GM12878 (cell line): ENCODE measurements around the gene SLC47A2. TPM values are rescaled to one million over a fixed set of nuclear protein-coding genes. Genes with fewer than 3 reads are reported as not detected.

ENCODE experiments used
- ATAC-seq: fragments of 200-7000 bp; cut with Tn5 transposase; 3 replicates; pipeline ENCODE4 v1.9.1; 2020; ENCODE audit warnings: mild to moderate bottlenecking, moderate library complexity
- BruUV-seq: library from RNA; stranded (reverse); fragments of 400-500 nt; replicated peaks from 2 replicates; lab custom pipeline; 2021; lab: Mats Ljungman, UMichigan
- CTCF ChIA-PET: fragments of 300-600 bp; sonication (Branson Sonifier 250); formaldehyde crosslinking; extraction: SDS; loops from one replicate; lab custom pipeline; 2021; ENCODE audit warnings: inconsistent platforms; lab: Yijun Ruan, JAX
- POLR2A ChIA-PET: fragments of 350-600 bp; formaldehyde crosslinking; extraction: SDS; loops from one replicate; lab custom pipeline; 2021; ENCODE audit warnings: inconsistent platforms; lab: Charles Lee
- RAD21 ChIA-PET: fragments of 300-600 bp; sonication (Branson Sonifier 250); formaldehyde crosslinking; loops from one replicate; lab custom pipeline; 2023; ENCODE audit warnings: antibody characterized with exemption; ENCODE audit not compliant: unreplicated experiment; lab: Charles Lee
- SMC1A ChIA-PET: fragments of 300-600 bp; sonication (Branson Sonifier 250); formaldehyde crosslinking; loops from one replicate; lab custom pipeline; 2023; ENCODE audit not compliant: unreplicated experiment, uncharacterized antibody; lab: Charles Lee
- DNase-seq: peaks from one replicate; pipeline ENCODE4 v3.0.0-alpha.2; 2011; ENCODE audit warnings: low read depth, low spot score
- FAIRE-seq: peaks from 3 replicates; lab custom pipeline; 2011; peaks lifted over from hg19 to GRCh38; lab: Jason Lieb, UNC
- H2AFZ ChIP-seq: 2 replicates; pipeline ENCODE4 v1.6.0; 2011; ENCODE audit warnings: low read depth, low read length, control low read depth; ENCODE audit not compliant: control insufficient read depth
- H3K27ac ChIP-seq: 2 replicates; pipeline ENCODE4 v1.5.1; 2011; ENCODE audit warnings: control low read depth; ENCODE audit not compliant: control insufficient read depth, insufficient read depth
- H3K27me3 ChIP-seq, 2 experiments: replicated peaks in 1 of 2; 2 replicates each; pipeline versions ENCODE4 v1.6.0 to v1.6.1; 2011; ENCODE audit warnings: low read length in 1 of 2; ENCODE audit not compliant: control insufficient read depth in 2 of 2, insufficient read depth in 2 of 2
- H3K36me3 ChIP-seq, 2 experiments: 2 replicates each; pipeline ENCODE4 v1.5.1; 2011; ENCODE audit warnings: low read length in 1 of 2; ENCODE audit not compliant: control insufficient read depth in 2 of 2, insufficient read depth in 2 of 2
- H3K4me1 ChIP-seq: 2 replicates; pipeline ENCODE4 v1.6.1; 2011; ENCODE audit warnings: mild to moderate bottlenecking, low read length, moderate library complexity, mixed read lengths; ENCODE audit not compliant: control insufficient read depth, insufficient read depth
- H3K4me2 ChIP-seq: 2 replicates; pipeline ENCODE4 v1.6.0; 2011; ENCODE audit warnings: control low read depth; ENCODE audit not compliant: control insufficient read depth, insufficient read depth
- H3K4me3 ChIP-seq: fragments of 200-600 bp; sonication (generic); 2 replicates; pipeline ENCODE4 v1.5.1; 2016
- H3K79me2 ChIP-seq: 2 replicates; pipeline ENCODE4 v1.6.0; 2011; ENCODE audit warnings: low read length; ENCODE audit not compliant: control insufficient read depth, insufficient read depth
- H3K9ac ChIP-seq: 2 replicates; pipeline ENCODE4 v1.8.0; 2011; ENCODE audit warnings: low read length, control low read depth, mixed read lengths; ENCODE audit not compliant: control insufficient read depth, insufficient read depth
- H3K9me3 ChIP-seq: replicated peaks from 3 replicates; pipeline ENCODE4 v1.5.1; 2011; ENCODE audit warnings: mild to moderate bottlenecking, low read length; ENCODE audit not compliant: control insufficient read depth, insufficient read depth
- H4K20me1 ChIP-seq: 2 replicates; pipeline ENCODE4 v1.6.0; 2011; ENCODE audit not compliant: control insufficient read depth, insufficient read depth
- EED ChIP-seq: sonication (generic); IDR thresholded peaks from 2 replicates; pipeline ENCODE4 v1.6.1; 2016; ENCODE audit warnings: antibody characterized with exemption, low read depth
- HDAC2 ChIP-seq: fragments of 200-600 bp; sonication (generic); IDR thresholded peaks from 2 replicates; pipeline ENCODE4 v1.6.1; 2017
- NFIC ChIP-seq: IDR thresholded peaks from 2 replicates; pipeline ENCODE4 v1.6.1; 2012; ENCODE audit warnings: low read depth, mild to moderate bottlenecking, inconsistent platforms, low read length, moderate library complexity
- RAD51 ChIP-seq: fragments of 450-650 bp; IDR thresholded peaks from 2 replicates; pipeline ENCODE4 v1.6.1; 2016; ENCODE audit warnings: moderate library complexity, mild to moderate bottlenecking, inconsistent platforms
- SPI1 ChIP-seq: IDR thresholded peaks from 2 replicates; pipeline ENCODE4 v1.6.1; 2011; ENCODE audit warnings: low read depth, mild to moderate bottlenecking, low read length, moderate library complexity, borderline replicate concordance; ENCODE audit not compliant: insufficient read depth
- SREBF2 ChIP-seq: IDR thresholded peaks from 2 replicates; pipeline ENCODE4 v1.6.1; 2012; ENCODE audit warnings: mild to moderate bottlenecking, low read length
- ZBED1 ChIP-seq: IDR thresholded peaks from 2 replicates; pipeline ENCODE4 v1.6.1; 2016; ENCODE audit warnings: borderline replicate concordance
- WGBS: methylation state at CpG from one replicate; pipeline ENCODE4 v1.1.6; 2016; ENCODE audit warnings: low lambda C conversion rate; ENCODE audit not compliant: insufficient replicate concordance, insufficient coverage; ENCODE audit errors: missing lambda C conversion rate; 5-methylcytosine and 5-hydroxymethylcytosine counted together
- in situ Hi-C: fragments of 300-500 bp; cut with MboI; formaldehyde crosslinking; loops from 9 replicates; pipeline ENCODE4 v1.14.3; 2018; ENCODE audit warnings: mixed read lengths
- intact Hi-C: fragments of 100-400 bp; cut with micrococcal nuclease; formaldehyde crosslinking; loops from one replicate; pipeline ENCODE4 v1.14.2; 2022; ENCODE audit not compliant: unreplicated experiment
- polyA plus RNA-seq, 11 experiments: library from polyadenylated mRNA; depleted of rRNA in 4 of 11; unstranded in 6 of 11; stranded (reverse) in 5 of 11; fragments of >200 nt; fragmentation: Nextera tagmentation in 4 of 11; fragmentation: Illumina TruSeq in 1 of 11; extraction: Ambion mirVana in 4 of 11; extraction: Trizol in 1 of 11; gene quantifications; 1 replicate in 1 of 11; 2 replicates in 10 of 11; pipeline versions ENCODE4 v1.2.1 to v1.2.3, GENCODE V29; 2011 to 2016; ENCODE audit warnings: inconsistent platforms in 2 of 11, missing spikeins in 2 of 11, low read depth in 1 of 11
- total RNA-seq, 4 experiments: library from RNA; depleted of rRNA in 3 of 4; stranded (reverse); fragments of >200 nt in 3 of 4; fragmentation: Illumina TruSeq in 1 of 4; extraction: Trizol in 1 of 4; gene quantifications; 2 replicates each; pipeline versions ENCODE4 v1.2.1 to v1.2.3, GENCODE V29; 2013 to 2021
- TF ChIP-seq, protein P1 (sequence below): fragments of 450-650 bp; IDR thresholded peaks from 2 replicates; pipeline ENCODE4 v1.6.1; 2016; ENCODE audit warnings: mild to moderate bottlenecking, moderate library complexity, borderline replicate concordance
- TF ChIP-seq, protein P2 (sequence below), 3 experiments: IDR thresholded peaks in 2 of 3; conservative IDR thresholded peaks in 1 of 3; 2 replicates each; pipeline ENCODE4 v1.5.1; 2011; ENCODE audit warnings: low read depth in 3 of 3, low read length in 3 of 3, mild to moderate bottlenecking in 3 of 3, control low read depth in 2 of 3, moderate library complexity in 2 of 3, inconsistent platforms in 1 of 3, mixed read lengths in 1 of 3; ENCODE audit not compliant: control insufficient read depth in 2 of 3, insufficient read depth in 1 of 3; ENCODE audit errors: extremely low read depth in 1 of 3
- TF ChIP-seq, protein P3 (sequence below): fragments of 450-650 bp; IDR thresholded peaks from 2 replicates; pipeline ENCODE4 v1.6.1; 2017; ENCODE audit warnings: antibody characterized with exemption, mild to moderate bottlenecking, moderate library complexity

SLC47A2 gene
- total and polyA plus RNA-seq, 10 of the 15 experiments (the other 5 are each of a cell fraction or from before 2014, with no cell fraction given), result not detected

DNA sequence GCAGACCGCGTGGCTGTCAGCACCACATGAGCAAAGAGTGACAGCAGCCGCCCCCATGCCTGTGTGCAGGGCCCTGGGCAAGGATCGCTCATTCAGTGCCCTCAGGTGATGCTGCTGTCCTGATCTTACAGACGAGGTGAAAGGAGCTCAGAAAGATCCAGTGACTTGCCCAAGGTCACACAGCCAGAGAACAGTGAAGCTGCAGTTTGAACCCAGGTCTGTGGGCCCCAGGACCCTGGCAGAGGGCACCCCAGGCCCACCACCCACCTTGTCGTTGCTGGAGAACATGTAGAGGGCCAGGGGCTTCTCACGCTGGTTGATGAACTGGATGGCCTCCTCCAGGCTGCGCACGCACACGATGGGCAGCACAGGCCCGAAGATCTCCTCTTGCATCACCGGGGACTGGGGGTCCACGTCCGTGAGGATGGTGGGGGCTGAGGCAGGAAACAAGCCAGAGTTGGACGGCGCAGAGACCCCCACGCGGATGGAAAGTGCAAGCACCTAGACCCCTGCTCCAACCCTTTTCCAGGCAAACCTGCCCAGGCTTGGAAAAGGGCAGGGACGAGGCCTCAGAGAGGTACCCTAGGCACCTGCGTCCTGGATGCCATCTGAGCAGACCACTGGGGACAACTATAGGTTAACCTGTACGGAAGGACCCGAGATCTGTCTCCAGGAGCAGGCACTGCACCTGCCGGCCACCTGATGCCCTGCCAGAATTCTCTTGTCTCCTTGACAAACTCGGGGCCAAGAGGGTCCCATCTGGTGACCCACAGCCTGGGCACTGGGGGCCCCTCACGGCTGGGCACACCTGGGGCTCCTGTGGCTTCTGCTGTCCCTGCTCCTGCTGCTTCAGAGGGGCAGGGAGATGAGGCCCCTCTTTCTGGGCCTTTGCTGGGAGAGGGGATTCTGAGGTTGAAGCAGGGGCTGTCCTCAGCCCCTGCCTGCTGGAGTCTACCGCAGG, 23.1 kb upstream of the SLC47A2 start:
- TF ChIP-seq EED (no peak), HDAC2 (no peak), SREBF2 (no peak), RAD51 (no peak), NFIC (no peak), ZBED1 (no peak), SPI1 (no peak)
- TF ChIP-seq, protein P1, sequence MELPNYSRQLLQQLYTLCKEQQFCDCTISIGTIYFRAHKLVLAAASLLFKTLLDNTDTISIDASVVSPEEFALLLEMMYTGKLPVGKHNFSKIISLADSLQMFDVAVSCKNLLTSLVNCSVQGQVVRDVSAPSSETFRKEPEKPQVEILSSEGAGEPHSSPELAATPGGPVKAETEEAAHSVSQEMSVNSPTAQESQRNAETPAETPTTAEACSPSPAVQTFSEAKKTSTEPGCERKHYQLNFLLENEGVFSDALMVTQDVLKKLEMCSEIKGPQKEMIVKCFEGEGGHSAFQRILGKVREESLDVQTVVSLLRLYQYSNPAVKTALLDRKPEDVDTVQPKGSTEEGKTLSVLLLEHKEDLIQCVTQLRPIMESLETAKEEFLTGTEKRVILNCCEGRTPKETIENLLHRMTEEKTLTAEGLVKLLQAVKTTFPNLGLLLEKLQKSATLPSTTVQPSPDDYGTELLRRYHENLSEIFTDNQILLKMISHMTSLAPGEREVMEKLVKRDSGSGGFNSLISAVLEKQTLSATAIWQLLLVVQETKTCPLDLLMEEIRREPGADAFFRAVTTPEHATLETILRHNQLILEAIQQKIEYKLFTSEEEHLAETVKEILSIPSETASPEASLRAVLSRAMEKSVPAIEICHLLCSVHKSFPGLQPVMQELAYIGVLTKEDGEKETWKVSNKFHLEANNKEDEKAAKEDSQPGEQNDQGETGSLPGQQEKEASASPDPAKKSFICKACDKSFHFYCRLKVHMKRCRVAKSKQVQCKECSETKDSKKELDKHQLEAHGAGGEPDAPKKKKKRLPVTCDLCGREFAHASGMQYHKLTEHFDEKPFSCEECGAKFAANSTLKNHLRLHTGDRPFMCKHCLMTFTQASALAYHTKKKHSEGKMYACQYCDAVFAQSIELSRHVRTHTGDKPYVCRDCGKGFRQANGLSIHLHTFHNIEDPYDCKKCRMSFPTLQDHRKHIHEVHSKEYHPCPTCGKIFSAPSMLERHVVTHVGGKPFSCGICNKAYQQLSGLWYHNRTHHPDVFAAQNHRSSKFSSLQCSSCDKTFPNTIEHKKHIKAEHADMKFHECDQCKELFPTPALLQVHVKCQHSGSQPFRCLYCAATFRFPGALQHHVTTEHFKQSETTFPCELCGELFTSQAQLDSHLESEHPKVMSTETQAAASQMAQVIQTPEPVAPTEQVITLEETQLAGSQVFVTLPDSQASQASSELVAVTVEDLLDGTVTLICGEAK, result no peak
- TF ChIP-seq, protein P2, sequence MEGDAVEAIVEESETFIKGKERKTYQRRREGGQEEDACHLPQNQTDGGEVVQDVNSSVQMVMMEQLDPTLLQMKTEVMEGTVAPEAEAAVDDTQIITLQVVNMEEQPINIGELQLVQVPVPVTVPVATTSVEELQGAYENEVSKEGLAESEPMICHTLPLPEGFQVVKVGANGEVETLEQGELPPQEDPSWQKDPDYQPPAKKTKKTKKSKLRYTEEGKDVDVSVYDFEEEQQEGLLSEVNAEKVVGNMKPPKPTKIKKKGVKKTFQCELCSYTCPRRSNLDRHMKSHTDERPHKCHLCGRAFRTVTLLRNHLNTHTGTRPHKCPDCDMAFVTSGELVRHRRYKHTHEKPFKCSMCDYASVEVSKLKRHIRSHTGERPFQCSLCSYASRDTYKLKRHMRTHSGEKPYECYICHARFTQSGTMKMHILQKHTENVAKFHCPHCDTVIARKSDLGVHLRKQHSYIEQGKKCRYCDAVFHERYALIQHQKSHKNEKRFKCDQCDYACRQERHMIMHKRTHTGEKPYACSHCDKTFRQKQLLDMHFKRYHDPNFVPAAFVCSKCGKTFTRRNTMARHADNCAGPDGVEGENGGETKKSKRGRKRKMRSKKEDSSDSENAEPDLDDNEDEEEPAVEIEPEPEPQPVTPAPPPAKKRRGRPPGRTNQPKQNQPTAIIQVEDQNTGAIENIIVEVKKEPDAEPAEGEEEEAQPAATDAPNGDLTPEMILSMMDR (IDR thresholded peaks at IDR 0.05 in 2 of 3, conservative IDR thresholded peaks at IDR 0.05 in 1 of 3; ENCODE audit: control insufficient read depth in 2 of 3, extremely low read depth in 1 of 3, insufficient read depth in 1 of 3, low read depth in 3 of 3, low read length in 3 of 3), result no peak
- TF ChIP-seq, protein P3, sequence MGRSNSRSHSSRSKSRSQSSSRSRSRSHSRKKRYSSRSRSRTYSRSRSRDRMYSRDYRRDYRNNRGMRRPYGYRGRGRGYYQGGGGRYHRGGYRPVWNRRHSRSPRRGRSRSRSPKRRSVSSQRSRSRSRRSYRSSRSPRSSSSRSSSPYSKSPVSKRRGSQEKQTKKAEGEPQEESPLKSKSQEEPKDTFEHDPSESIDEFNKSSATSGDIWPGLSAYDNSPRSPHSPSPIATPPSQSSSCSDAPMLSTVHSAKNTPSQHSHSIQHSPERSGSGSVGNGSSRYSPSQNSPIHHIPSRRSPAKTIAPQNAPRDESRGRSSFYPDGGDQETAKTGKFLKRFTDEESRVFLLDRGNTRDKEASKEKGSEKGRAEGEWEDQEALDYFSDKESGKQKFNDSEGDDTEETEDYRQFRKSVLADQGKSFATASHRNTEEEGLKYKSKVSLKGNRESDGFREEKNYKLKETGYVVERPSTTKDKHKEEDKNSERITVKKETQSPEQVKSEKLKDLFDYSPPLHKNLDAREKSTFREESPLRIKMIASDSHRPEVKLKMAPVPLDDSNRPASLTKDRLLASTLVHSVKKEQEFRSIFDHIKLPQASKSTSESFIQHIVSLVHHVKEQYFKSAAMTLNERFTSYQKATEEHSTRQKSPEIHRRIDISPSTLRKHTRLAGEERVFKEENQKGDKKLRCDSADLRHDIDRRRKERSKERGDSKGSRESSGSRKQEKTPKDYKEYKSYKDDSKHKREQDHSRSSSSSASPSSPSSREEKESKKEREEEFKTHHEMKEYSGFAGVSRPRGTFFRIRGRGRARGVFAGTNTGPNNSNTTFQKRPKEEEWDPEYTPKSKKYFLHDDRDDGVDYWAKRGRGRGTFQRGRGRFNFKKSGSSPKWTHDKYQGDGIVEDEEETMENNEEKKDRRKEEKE, result no peak
- H3K27ac ChIP-seq, result no peak overlapping the region
- no peaks in the 10 kb centered on the region for H4K20me1 ChIP-seq
- 44% methylated on average over 24 of the region's 26 CpGs for WGBS
- in situ Hi-C loops, result no loop called here
- no peaks in the 10 kb centered on the region for H3K79me2 ChIP-seq
- ATAC-seq (no peak), DNase-seq (no peak), FAIRE-seq (no peak)
- H3K4me3 ChIP-seq, result no peak overlapping the region
- intact Hi-C loops, result no loop called here
- no peak overlapping the region for H2AFZ ChIP-seq
- no peaks in the 10 kb centered on the region for H3K36me3 ChIP-seq
- no peak overlapping the region for H3K9ac ChIP-seq
- ChIA-PET RAD21 (no interaction called here), SMC1A (no interaction called here), CTCF (no interaction called here), POLR2A (no interaction called here)
- H3K9me3 ChIP-seq, result no peaks in the 10 kb centered on the region
- H3K27me3 ChIP-seq, result no peaks in the 10 kb centered on the region
- no peak overlapping the region for H3K4me2 ChIP-seq
- H3K4me1 ChIP-seq, result no peaks in the 10 kb centered on the region
- no TSS peak for BruUV-seq
